IMR-90 (cell line): Measurements from ENCODE around the gene PHC2. TPM values are rescaled to one million over a fixed set of nuclear protein-coding genes. Genes with fewer than 3 reads are reported as not detected.

Experiments used
- ATAC-seq: fragments of 200-7000 bp; cut with Tn5 transposase; 2 replicates; pipeline ENCODE4 v1.9.1; 2020; ENCODE audit warnings: low read depth, mild to moderate bottlenecking, moderate library complexity
- BruUV-seq: library from RNA; stranded (reverse); fragments of 400-500 nt; replicated peaks from 2 replicates; lab custom pipeline; 2021; lab: Mats Ljungman, UMichigan
- CTCF ChIA-PET: fragments of 300-600 bp; formaldehyde crosslinking; extraction: SDS; loops from one replicate; lab custom pipeline; 2021; ENCODE audit warnings: antibody characterized with exemption; lab: Yijun Ruan, JAX
- POLR2A ChIA-PET: fragments of 300-600 bp; sonication (Branson Sonifier 250); formaldehyde crosslinking; loops from one replicate; lab custom pipeline; 2022; ENCODE audit warnings: antibody characterized with exemption; ENCODE audit not compliant: unreplicated experiment; lab: Charles Lee
- DNase-seq: peaks from one replicate; pipeline ENCODE4 v3.0.0; 2013
- H2AFZ ChIP-seq: replicated peaks from 2 replicates; pipeline ENCODE3; 2013; ENCODE audit warnings: low read length, mild to moderate bottlenecking; ENCODE audit not compliant: poor library complexity
- H2AK5ac ChIP-seq: 2 replicates; pipeline ENCODE4 v1.6.1; 2013; ENCODE audit warnings: low read depth, low read length, inconsistent platforms
- H2AK9ac ChIP-seq: replicated peaks from 2 replicates; pipeline ENCODE3; 2013; ENCODE audit warnings: mild to moderate bottlenecking, low read depth, low read length, moderate library complexity; ENCODE audit not compliant: poor library complexity
- H2BK120ac ChIP-seq: 2 replicates; pipeline ENCODE4 v1.6.1; 2013; ENCODE audit warnings: low read depth, low read length, inconsistent platforms
- H2BK15ac ChIP-seq: 3 replicates; pipeline ENCODE4 v1.6.1; 2013; ENCODE audit warnings: low read depth, low read length, inconsistent platforms
- H2BK20ac ChIP-seq: 2 replicates; pipeline ENCODE4 v1.6.1; 2013; ENCODE audit warnings: low read depth, mild to moderate bottlenecking, inconsistent platforms, low read length, moderate library complexity
- H2BK5ac ChIP-seq: 2 replicates; pipeline ENCODE4 v1.6.1; 2013; ENCODE audit warnings: mild to moderate bottlenecking, low read depth, low read length, inconsistent platforms; ENCODE audit not compliant: poor library complexity, severe bottlenecking
- H3K14ac ChIP-seq: replicated peaks from 2 replicates; pipeline ENCODE4 v1.6.1; 2013; ENCODE audit warnings: low read depth, low read length, inconsistent platforms
- H3K18ac ChIP-seq: 2 replicates; pipeline ENCODE4 v1.6.1; 2013; ENCODE audit warnings: low read depth, low read length, control low read depth
- H3K23ac ChIP-seq: 2 replicates; pipeline ENCODE4 v1.6.1; 2013; ENCODE audit warnings: low read depth, low read length, inconsistent platforms
- H3K27ac ChIP-seq: 2 replicates; pipeline ENCODE4 v1.5.1; 2013; ENCODE audit warnings: mild to moderate bottlenecking, control low read depth, low read length; ENCODE audit not compliant: insufficient read depth
- H3K27me3 ChIP-seq: 2 replicates; pipeline ENCODE4 v1.6.1; 2013; ENCODE audit warnings: low read length; ENCODE audit not compliant: control insufficient read depth, insufficient read depth
- H3K36me3 ChIP-seq: 2 replicates; pipeline ENCODE4 v1.6.1; 2013; ENCODE audit warnings: low read length, mixed read lengths; ENCODE audit not compliant: control insufficient read depth, insufficient read depth
- H3K4ac ChIP-seq: 2 replicates; pipeline ENCODE4 v1.6.1; 2013; ENCODE audit warnings: low read depth, low read length, inconsistent platforms
- H3K4me1 ChIP-seq: 2 replicates; pipeline ENCODE4 v1.6.1; 2013; ENCODE audit warnings: low read length, mixed read lengths; ENCODE audit not compliant: control insufficient read depth, insufficient read depth
- H3K4me2 ChIP-seq: 2 replicates; pipeline ENCODE4 v1.6.1; 2013; ENCODE audit warnings: low read depth, mild to moderate bottlenecking, control low read depth, low read length, moderate library complexity
- H3K4me3 ChIP-seq: 2 replicates; pipeline ENCODE4 v1.5.1; 2013; ENCODE audit warnings: low read depth, mild to moderate bottlenecking, control low read depth, low read length, moderate library complexity; ENCODE audit not compliant: insufficient read depth
- H3K56ac ChIP-seq: 2 replicates; pipeline ENCODE4 v1.6.1; 2013; ENCODE audit warnings: low read length, inconsistent platforms; ENCODE audit not compliant: insufficient read depth; ENCODE audit errors: extremely low read depth
- H3K79me1 ChIP-seq, 2 experiments: 2 replicates each; pipeline ENCODE4 v1.6.1; 2013; ENCODE audit warnings: low read length in 2 of 2, inconsistent platforms in 1 of 2, low read depth in 1 of 2
- H3K9ac ChIP-seq: 2 replicates; pipeline ENCODE4 v1.6.1; 2013; ENCODE audit warnings: low read depth, low read length, control low read depth
- H3K9me1 ChIP-seq: 2 replicates; pipeline ENCODE4 v1.6.1; 2013; ENCODE audit warnings: low read length, inconsistent platforms; ENCODE audit not compliant: insufficient read depth
- H3K9me3 ChIP-seq: 2 replicates; pipeline ENCODE4 v1.6.1; 2013; ENCODE audit warnings: low read length; ENCODE audit not compliant: control insufficient read depth, insufficient read depth
- H4K20me1 ChIP-seq: 2 replicates; pipeline ENCODE4 v1.6.1; 2013; ENCODE audit warnings: low read length, inconsistent platforms; ENCODE audit not compliant: insufficient read depth
- H4K5ac ChIP-seq: 2 replicates; pipeline ENCODE4 v1.6.1; 2013; ENCODE audit warnings: mild to moderate bottlenecking, low read depth, low read length, control low read depth
- H4K8ac ChIP-seq, 2 experiments: 2 replicates each; pipeline ENCODE4 v1.6.1; 2013; ENCODE audit warnings: low read depth in 2 of 2, low read length in 2 of 2, control low read depth in 1 of 2, inconsistent platforms in 1 of 2
- H4K91ac ChIP-seq: 2 replicates; pipeline ENCODE4 v1.6.1; 2013; ENCODE audit warnings: low read depth, low read length, inconsistent platforms; ENCODE audit not compliant: insufficient read depth
- RFX5 ChIP-seq: IDR thresholded peaks from 2 replicates; pipeline ENCODE4 v1.8.0; 2012; ENCODE audit warnings: low read depth, mild to moderate bottlenecking, low read length, moderate library complexity
- WGBS, 2 experiments: methylation state at CpG; one replicate each; pipeline versions ENCODE4 v1.1.5 to v1.1.7; 2013; ENCODE audit warnings: missing lambda C conversion rate in 2 of 2; ENCODE audit not compliant: insufficient read length in 1 of 2; ENCODE audit errors: extremely low coverage in 2 of 2; 5-methylcytosine and 5-hydroxymethylcytosine counted together
- dilution Hi-C: fragments of 300-500 bp; cut with HindIII; formaldehyde crosslinking; loops from one replicate; pipeline ENCODE4 v1.14.3; 2018; ENCODE audit warnings: low sequenced_read_pairs; ENCODE audit not compliant: unreplicated experiment
- in situ Hi-C: fragments of 300-500 bp; cut with MboI; formaldehyde crosslinking; loops from 3 replicates; pipeline ENCODE4 v1.14.3; 2019; ENCODE audit warnings: low sequenced_read_pairs, inconsistent platforms, mixed read lengths
- intact Hi-C: fragments of 100-400 bp; cut with micrococcal nuclease; formaldehyde crosslinking; loops from 2 replicates; pipeline ENCODE4 v1.10.0; 2022
- polyA plus RNA-seq, 3 experiments: library from polyadenylated mRNA; depleted of rRNA; stranded (reverse); fragments of >200 nt; gene quantifications; 2 replicates each; pipeline ENCODE4 v1.2.3, GENCODE V29; 2012; ENCODE audit warnings: low replicate concordance in 1 of 3
- total RNA-seq: library from RNA; depleted of rRNA; stranded (reverse); fragments of >200 nt; gene quantifications from 2 replicates; pipeline ENCODE4 v1.2.3, GENCODE V29; 2012

PHC2 gene
- total and polyA plus RNA-seq, 2 of the 4 experiments (the other 2 are of a cell fraction), result 46.4 to 98.1 TPM

DNA sequence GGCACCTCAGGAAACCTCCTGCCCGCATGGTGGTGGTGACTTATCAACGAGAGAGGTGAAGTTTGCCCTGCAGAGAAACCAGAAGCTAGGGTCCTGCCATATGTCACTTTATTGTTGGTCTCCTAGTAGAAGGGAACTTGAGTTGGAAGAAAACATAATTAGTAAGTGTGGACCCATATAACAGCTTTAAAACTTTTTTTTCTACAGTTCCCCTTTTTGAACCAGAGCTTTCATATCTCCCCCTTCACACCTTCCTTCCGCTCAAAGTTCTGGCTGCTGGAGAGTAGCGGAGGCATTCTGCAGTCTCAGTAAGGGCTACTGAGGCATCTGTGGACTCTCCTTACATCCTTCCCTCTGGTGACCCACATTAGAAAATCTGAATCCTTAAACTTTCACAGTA lies 48.9 kb downstream of the PHC2 start:
- no peak overlapping the region for H4K5ac ChIP-seq
- no peak overlapping the region for H3K4me2 ChIP-seq
- H3K9me3 ChIP-seq, result no peaks in the 10 kb centered on the region
- 0 out of 2 replicates have a peak overlapping the region, but pooled peaks have one; percentile 33 for H3K14ac ChIP-seq
- no peak overlapping the region for H3K27ac ChIP-seq
- BruUV-seq, result no TSS peak
- H3K56ac ChIP-seq, result no peak overlapping the region
- DNase-seq (no peak), ATAC-seq (no peak)
- no peak overlapping the region for H3K9ac ChIP-seq
- no peak overlapping the region for H2BK5ac ChIP-seq
- 0 out of 2 replicates have a peak overlapping the region, but pooled peaks have one; percentile 34 for H3K4ac ChIP-seq
- H3K36me3 ChIP-seq, result no peaks in the 10 kb centered on the region
- no peak overlapping the region; the same call in 1 of the 2 replicates for H2AK5ac ChIP-seq
- H2BK20ac ChIP-seq, result peak overlapping the region; percentile 28; the same call in 1 of the 2 replicates
- dilution Hi-C loops, result no loop called here
- no peak for TF ChIP-seq RFX5
- H4K8ac ChIP-seq, result no peak overlapping the region; a peak in 1 of 4 replicates
- no peak overlapping the region for H4K91ac ChIP-seq
- in situ Hi-C loops, result no loop called here
- H3K27me3 ChIP-seq, result no peaks in the 10 kb centered on the region
- intact Hi-C loops, result no loop called here
- no peak overlapping the region; the same call in 2 of the 3 replicates for H2BK15ac ChIP-seq
- no peak overlapping the region for H3K4me3 ChIP-seq
- H3K79me1 ChIP-seq, result peaks cover 17 to 33% of the 10 kb centered on the region in 2 experiments
- H4K20me1 ChIP-seq, result no peaks in the 10 kb centered on the region
- H2BK120ac ChIP-seq, result no peak overlapping the region
- H3K23ac ChIP-seq, result no peak overlapping the region
- peaks cover 25% of the 10 kb centered on the region for H3K9me1 ChIP-seq
- 100% methylated on average over 2 of the region's 4 CpGs; no CpG with 5 or more reads in 1 of the 2 experiments for WGBS, 2 experiments
- no peak overlapping the region for H2AFZ ChIP-seq
- CTCF ChIA-PET, result no interaction called here
- 0 out of 2 replicates have a peak overlapping the region, but pooled peaks have one; percentile 7 for H3K18ac ChIP-seq
- H2AK9ac ChIP-seq, result no peak overlapping the region
- H3K4me1 ChIP-seq, result peaks cover 36% of the 10 kb centered on the region
- POLR2A ChIA-PET, result no interaction called here
